Mucosa of descending colon (tissue), 3 donors: ENCODE data around the gene AKR1C2. TPM values are rescaled to one million over a fixed set of nuclear protein-coding genes. Genes with fewer than 3 reads are reported as not detected.
A peak's percentile ranks its signal among the peaks of the same experiment; 100 is the strongest.
"Not testable (repeated sequence)": the region's sequence is repeated elsewhere in the genome, so short reads cannot be mapped to it uniquely, and the experiment has no call there.

Source experiments
- ATAC-seq: fragments of 200-7000 bp; cut with Tn5 transposase; one replicate; pipeline ENCODE4 v1.9.1; 2020; ENCODE audit warnings: mild to moderate bottlenecking, moderate library complexity
- DNase-seq, 3 donors: peaks; one replicate each; pipeline ENCODE4 v3.0.0-alpha.2; 2020
- H3K36me3 ChIP-seq: fragments of 200-600 bp; one replicate; pipeline ENCODE4 v1.8.0; 2021; ENCODE audit warnings: low read depth, mild to moderate bottlenecking
- H3K4me1 ChIP-seq: fragments of 200-600 bp; one replicate; pipeline ENCODE4 v1.8.0; 2021; ENCODE audit warnings: low read depth, mild to moderate bottlenecking
- H3K4me3 ChIP-seq: fragments of 200-600 bp; one replicate; pipeline ENCODE4 v1.8.0; 2021; ENCODE audit warnings: mild to moderate bottlenecking
- H3K9me3 ChIP-seq: fragments of 200-600 bp; one replicate; pipeline ENCODE4 v1.8.0; 2021; ENCODE audit warnings: mild to moderate bottlenecking
- intact Hi-C, 2 donors: fragments of 100-400 bp; cut with DNase I in 1 of 2; cut with micrococcal nuclease in 1 of 2; formaldehyde crosslinking; loops; one replicate each; pipeline versions ENCODE4 v1.11.0 to v1.11.1; 2022; cut with DNase I, micrococcal nuclease
- total RNA-seq, 3 donors: library from RNA; stranded (reverse); fragmentation: NEBNext Ultra II Directional in 2 of 3; extraction: Animal tissue kit (Norgen Biotek cat#: 25700) in 2 of 3; gene quantifications; one replicate each; pipeline versions ENCODE4 v1.2.1 to v1.2.4, GENCODE V29; 2021 to 2023
- TF ChIP-seq, protein P1 (sequence below): fragments of 200-600 bp; IDR thresholded peaks from one replicate; pipeline ENCODE4 v1.8.0; 2022; ENCODE audit warnings: antibody characterized with exemption, mild to moderate bottlenecking
- donor health status: DM: no; HTN: no; CAD: no; lungs with moderate emphysema.
- donor health status: DM: no; HTN: no; CAD: no.
- donor health status: DM: no; HTN: yes; CAD: no.

The AKR1C2 gene
- total RNA-seq, 3 donors from 2014 or later: 19.5 to 39.7 (median 20.0) TPM

DNA sequence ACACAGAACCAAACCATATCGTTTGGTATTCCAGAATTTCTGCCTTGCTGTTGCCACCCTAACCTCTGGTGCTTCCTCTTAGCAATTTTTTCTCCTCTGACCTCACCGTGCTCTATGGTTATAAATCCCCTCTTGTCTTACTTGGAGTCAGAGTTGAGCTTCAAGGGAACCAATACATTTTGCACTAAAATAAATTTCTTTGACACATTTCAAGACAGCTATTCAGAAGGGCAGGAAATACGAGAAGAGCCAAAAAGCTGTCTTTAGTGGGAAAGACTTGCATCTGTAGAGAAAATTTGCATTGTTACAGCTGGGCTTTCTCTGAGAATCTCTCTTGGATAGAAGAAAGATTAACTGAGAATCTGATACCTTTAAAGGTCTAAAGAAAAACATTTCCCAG, 14.5 kb upstream of the AKR1C2 start:
- Histone ChIP-seq H3K4me3 (no peak overlapping the region), H3K9me3 (no peaks in the 10 kb centered on the region), H3K4me1 (peaks cover 7% of the 10 kb centered on the region), H3K36me3 (no peaks in the 10 kb centered on the region)
- intact Hi-C loops: loop anchor here in 1 of 2 donors (10.0 kb wide), 1 partner anchor 267 kb away; no protein-coding TSS in a partner anchor
- TF ChIP-seq, protein P1, sequence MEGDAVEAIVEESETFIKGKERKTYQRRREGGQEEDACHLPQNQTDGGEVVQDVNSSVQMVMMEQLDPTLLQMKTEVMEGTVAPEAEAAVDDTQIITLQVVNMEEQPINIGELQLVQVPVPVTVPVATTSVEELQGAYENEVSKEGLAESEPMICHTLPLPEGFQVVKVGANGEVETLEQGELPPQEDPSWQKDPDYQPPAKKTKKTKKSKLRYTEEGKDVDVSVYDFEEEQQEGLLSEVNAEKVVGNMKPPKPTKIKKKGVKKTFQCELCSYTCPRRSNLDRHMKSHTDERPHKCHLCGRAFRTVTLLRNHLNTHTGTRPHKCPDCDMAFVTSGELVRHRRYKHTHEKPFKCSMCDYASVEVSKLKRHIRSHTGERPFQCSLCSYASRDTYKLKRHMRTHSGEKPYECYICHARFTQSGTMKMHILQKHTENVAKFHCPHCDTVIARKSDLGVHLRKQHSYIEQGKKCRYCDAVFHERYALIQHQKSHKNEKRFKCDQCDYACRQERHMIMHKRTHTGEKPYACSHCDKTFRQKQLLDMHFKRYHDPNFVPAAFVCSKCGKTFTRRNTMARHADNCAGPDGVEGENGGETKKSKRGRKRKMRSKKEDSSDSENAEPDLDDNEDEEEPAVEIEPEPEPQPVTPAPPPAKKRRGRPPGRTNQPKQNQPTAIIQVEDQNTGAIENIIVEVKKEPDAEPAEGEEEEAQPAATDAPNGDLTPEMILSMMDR: no peak
- ATAC-seq: no peak
- DNase-seq: no peak

DNA sequence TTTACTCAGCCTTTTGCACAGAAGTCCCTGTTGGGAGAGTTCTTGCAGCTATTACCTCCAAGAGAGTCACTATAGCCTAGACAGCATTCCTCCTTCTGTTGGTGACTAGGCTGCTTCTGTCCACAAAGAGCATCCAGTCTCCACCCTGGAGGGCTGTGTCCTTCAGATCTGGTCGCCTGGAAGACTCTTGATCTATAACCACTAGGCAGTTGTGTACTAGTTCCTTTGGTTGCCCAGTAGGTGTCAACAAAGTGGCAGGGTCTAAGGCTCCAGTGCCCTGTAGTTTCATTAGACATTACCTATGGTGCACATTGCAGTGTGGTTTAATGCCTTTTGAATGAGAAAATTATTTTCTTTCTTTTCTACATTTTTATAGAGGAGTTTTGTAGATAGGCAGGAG, 11.3 kb upstream of the AKR1C2 start:
- ATAC-seq: peak; percentile 80
- DNase-seq: no peak
- TF ChIP-seq, protein P1: no peak
- H3K9me3 ChIP-seq: no peaks in the 10 kb centered on the region
- no peaks in the 10 kb centered on the region for H3K36me3 ChIP-seq
- H3K4me3 ChIP-seq: no peak overlapping the region
- intact Hi-C loops: loop anchor here in 1 of 2 donors (10.0 kb wide), 1 partner anchor 270 kb away; no protein-coding TSS in a partner anchor
- H3K4me1 ChIP-seq: no peaks in the 10 kb centered on the region

DNA sequence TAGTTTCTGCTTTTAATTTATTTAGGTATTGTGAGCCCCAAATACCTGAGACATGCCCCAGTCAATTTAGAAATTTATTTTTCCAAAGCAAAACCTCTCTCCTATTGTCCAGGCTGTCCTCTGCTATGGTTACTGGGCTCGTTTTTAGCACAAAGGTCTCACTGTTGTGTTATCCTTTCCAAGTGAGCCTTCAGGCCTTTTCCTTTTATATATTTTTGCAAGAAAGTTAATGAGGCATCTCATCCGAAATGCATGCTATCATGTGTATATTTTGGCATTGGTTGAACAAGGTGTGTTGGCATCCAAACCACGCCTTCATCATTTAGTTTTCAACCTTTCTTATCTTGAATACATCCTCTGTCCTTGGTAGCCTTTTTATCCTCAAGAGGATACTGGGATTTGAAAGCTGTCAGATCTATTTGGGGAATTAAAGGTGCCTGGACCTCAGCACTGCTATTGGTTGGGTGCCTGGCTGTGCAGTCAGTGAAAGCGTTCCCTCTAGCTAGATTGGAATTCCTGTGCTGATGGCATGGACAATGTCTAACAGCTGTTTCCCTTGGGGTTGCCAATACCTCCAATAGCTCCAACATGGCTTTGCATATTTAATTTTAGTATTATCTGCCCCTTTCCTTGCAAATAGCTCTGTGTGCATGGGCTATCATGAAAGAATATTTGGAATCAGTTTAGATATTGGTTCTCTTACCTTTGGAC, 10.7 kb upstream of the AKR1C2 start:
- not testable (repeated sequence) for H3K36me3 ChIP-seq, H3K9me3 ChIP-seq, ATAC-seq, H3K4me3 ChIP-seq, H3K4me1 ChIP-seq, DNase-seq
- intact Hi-C loops: loop anchor here in 1 of 2 donors (10.0 kb wide), 1 partner anchor 270 kb away; no protein-coding TSS in a partner anchor

DNA sequence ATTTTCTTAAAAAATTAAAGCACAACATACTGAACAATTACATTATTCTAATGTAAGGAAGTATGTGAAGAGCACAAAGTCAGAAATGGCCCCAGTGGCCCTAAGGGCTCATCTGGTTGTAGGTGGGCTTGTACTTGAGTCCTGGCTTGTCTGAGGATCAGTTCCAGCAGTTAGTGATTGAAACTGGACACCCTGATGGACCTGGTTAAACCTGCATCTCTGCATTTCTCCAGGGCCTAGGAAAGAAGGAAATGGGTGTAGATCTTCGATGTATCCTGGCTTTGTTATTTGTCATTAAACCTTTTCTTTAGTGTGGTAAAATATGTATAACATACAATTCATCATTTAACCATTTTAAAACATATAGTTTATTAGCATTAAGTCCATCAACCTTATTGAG, 9.7 kb upstream of the AKR1C2 start:
- ATAC-seq (no peak), DNase-seq (no peak)
- no peaks in the 10 kb centered on the region for H3K36me3 ChIP-seq
- H3K9me3 ChIP-seq: no peaks in the 10 kb centered on the region
- intact Hi-C loops: loop anchor here in 1 of 2 donors (10.0 kb wide), 1 partner anchor 271 kb away; no protein-coding TSS in a partner anchor
- H3K4me3 ChIP-seq: no peak overlapping the region
- no peaks in the 10 kb centered on the region for H3K4me1 ChIP-seq
- TF ChIP-seq, protein P1: no peak

DNA sequence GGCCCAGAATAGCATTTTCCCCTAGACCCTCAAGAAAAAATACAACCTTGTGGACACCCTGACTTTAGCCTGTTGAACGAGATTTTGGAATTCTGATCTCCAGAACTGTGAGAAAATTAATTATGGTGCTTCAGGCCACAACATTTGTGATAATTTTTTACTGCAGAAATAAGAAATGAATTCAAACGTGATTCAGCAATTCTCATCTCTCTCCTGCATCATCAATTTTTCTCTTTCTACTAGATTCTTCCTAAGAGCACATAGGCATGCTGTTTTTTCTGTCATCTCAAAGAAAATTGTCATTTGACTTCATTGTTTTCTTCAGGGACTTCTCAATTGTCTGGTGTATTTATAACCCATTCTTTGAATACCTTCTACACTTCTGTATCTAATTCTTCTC, 8.9 kb upstream of the AKR1C2 start:
- ATAC-seq (no peak), DNase-seq (no peak)
- Histone ChIP-seq H3K9me3 (no peaks in the 10 kb centered on the region), H3K4me3 (no peak overlapping the region), H3K4me1 (no peaks in the 10 kb centered on the region), H3K36me3 (no peaks in the 10 kb centered on the region)
- intact Hi-C loops: loop anchor here in 1 of 2 donors (10.0 kb wide), 1 partner anchor 272 kb away; no protein-coding TSS in a partner anchor
- TF ChIP-seq, protein P1: no peak

DNA sequence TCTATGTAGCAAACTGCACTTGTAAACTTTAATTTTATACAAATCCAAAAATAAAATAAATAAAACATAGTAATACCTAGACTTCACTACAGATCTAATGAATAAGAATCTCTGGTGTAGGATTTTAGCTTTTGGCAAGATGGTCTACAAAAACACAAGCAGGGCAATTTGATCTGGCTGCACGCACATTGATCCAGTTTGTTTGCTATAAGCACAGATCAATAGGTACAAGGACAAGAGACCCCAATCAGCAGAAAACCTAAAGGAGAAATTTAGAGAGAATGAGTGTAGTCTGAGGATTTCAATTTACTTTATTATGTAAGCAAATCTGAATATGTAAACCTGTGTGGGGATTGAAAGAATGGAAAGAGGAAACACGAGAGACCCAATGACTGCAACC, 7.7 kb upstream of the AKR1C2 start:
- not testable (repeated sequence) for H3K36me3 ChIP-seq, H3K4me3 ChIP-seq, H3K4me1 ChIP-seq, H3K9me3 ChIP-seq, ATAC-seq, DNase-seq
- intact Hi-C loops: loop anchor here in 1 of 2 donors (10.0 kb wide), 1 partner anchor 273 kb away; no protein-coding TSS in a partner anchor

DNA sequence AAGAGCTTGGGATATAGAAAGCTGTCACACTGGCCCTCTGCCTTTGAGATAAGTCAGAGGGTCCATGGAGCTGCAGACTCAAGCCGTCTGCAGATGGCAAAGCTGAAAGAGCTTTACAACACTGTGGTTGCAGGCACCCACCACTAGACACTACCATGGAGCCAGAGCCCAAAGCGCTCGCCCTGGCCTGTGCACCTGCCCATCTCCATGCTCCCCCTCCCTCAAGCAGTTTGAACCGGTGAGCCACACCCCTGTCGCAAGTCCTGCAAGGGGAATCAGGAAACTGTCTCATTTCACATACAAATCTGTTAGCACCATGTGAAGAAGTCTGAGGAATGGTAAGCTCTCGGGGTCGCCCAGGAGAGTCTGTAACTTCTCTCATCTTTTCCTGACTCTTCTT, 6.4 kb upstream of the AKR1C2 start:
- not testable (repeated sequence) for H3K4me3 ChIP-seq, H3K4me1 ChIP-seq, H3K36me3 ChIP-seq, H3K9me3 ChIP-seq, DNase-seq
- ATAC-seq: peak; percentile 52
- intact Hi-C loops: loop anchor here in 1 of 2 donors (10.0 kb wide), 1 partner anchor 275 kb away; no protein-coding TSS in a partner anchor

DNA sequence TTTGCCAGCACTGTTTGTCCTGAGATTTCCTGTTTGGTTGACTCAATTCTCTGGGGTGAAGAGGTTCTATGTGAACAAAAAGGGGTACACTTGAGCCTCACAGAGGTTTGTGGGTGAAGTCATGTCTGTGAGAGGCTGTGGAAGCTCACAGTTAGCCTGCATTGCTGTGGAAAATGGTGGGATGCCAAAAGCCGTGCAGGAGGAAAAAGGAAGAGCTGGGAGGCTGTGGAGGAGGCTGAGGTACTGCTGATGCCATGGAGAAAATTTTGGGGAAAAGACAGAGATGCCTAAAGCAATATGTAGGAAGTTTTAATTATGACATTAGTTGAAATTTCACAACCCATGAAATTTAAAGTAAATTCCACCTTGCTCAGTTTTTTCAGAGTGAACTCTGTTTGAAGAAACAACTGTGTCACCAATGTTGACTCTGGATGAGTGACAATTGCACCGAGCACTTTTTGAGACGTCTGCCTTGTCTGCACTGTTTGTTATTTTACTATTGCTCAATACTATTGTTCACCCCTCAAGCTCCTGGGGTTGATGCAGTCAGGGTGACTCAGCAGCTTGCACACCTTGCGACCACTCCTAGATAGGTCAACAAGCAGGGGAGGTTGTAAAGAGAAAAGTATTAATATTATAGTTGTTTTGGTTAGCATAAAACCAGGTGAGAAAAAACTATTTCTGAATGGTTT, 5.3 kb upstream of the AKR1C2 start:
- H3K4me3 ChIP-seq, DNase-seq, H3K9me3 ChIP-seq, H3K4me1 ChIP-seq, H3K36me3 ChIP-seq, intact Hi-C loops: not testable (repeated sequence)
- ATAC-seq: peak; percentile 69

DNA sequence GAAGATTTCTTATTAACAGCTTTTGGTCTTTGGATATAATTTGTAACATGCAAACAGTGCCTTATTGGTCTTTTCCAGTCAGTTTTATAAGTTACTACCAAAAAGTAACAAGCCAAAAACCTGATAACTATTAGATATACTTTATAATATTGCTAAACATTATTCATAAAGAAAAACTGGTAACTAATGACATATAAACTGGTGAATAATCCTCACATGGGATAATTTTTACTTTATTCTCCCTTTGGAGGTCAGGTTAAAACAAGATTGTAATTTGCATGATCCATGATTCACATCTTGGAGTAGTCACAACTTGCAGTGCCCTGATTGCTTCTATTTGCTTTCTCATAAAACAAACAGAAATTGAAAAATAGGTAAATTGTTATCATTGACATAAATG, 844 bp upstream of the AKR1C2 start:
- intact Hi-C loops, H3K9me3 ChIP-seq, ATAC-seq, DNase-seq, H3K4me1 ChIP-seq, H3K36me3 ChIP-seq, H3K4me3 ChIP-seq: not testable (repeated sequence)

DNA sequence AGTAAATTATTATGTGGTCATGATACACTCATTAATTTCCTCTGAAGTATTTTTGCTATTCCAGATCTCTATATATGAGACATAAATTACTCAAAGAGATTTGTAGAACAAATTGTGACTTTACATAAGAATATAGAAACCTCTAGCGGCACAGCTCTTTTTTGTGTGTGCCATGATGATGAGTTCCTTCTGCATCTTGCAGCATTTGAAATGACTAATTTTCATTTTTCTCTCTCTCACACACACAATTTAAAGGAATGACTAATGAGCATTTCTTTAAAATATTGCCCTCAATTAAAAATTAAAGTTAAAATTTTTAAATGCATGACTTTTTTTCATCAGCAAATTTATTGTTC, 351 bp upstream of the AKR1C2 start:
- ATAC-seq, H3K4me3 ChIP-seq, DNase-seq, H3K4me1 ChIP-seq, intact Hi-C loops, H3K9me3 ChIP-seq, H3K36me3 ChIP-seq: not testable (repeated sequence)
